Mucosa of descending colon (tissue), 3 donors: ENCODE results near the gene IFNGR1. TPM values are rescaled to one million over a fixed set of nuclear protein-coding genes. Genes with fewer than 3 reads are reported as not detected.

Experiments used
- ATAC-seq: fragments of 200-7000 bp; cut with Tn5 transposase; one replicate; pipeline ENCODE4 v1.9.1; 2020; ENCODE audit warnings: mild to moderate bottlenecking, moderate library complexity
- DNase-seq, 3 donors: peaks; one replicate each; pipeline ENCODE4 v3.0.0-alpha.2; 2020
- H3K36me3 ChIP-seq: fragments of 200-600 bp; one replicate; pipeline ENCODE4 v1.8.0; 2021; ENCODE audit warnings: low read depth, mild to moderate bottlenecking
- H3K4me1 ChIP-seq: fragments of 200-600 bp; one replicate; pipeline ENCODE4 v1.8.0; 2021; ENCODE audit warnings: low read depth, mild to moderate bottlenecking
- H3K4me3 ChIP-seq: fragments of 200-600 bp; one replicate; pipeline ENCODE4 v1.8.0; 2021; ENCODE audit warnings: mild to moderate bottlenecking
- H3K9me3 ChIP-seq: fragments of 200-600 bp; one replicate; pipeline ENCODE4 v1.8.0; 2021; ENCODE audit warnings: mild to moderate bottlenecking
- intact Hi-C, 2 donors: fragments of 100-400 bp; cut with DNase I in 1 of 2; cut with micrococcal nuclease in 1 of 2; formaldehyde crosslinking; loops; one replicate each; pipeline versions ENCODE4 v1.11.0 to v1.11.1; 2022; cut with DNase I, micrococcal nuclease
- total RNA-seq, 3 donors: library from RNA; stranded (reverse); fragmentation: NEBNext Ultra II Directional in 2 of 3; extraction: Animal tissue kit (Norgen Biotek cat#: 25700) in 2 of 3; gene quantifications; one replicate each; pipeline versions ENCODE4 v1.2.1 to v1.2.4, GENCODE V29; 2021 to 2023
- TF ChIP-seq, protein P1 (sequence below): fragments of 200-600 bp; IDR thresholded peaks from one replicate; pipeline ENCODE4 v1.8.0; 2022; ENCODE audit warnings: antibody characterized with exemption, mild to moderate bottlenecking
- donor health status: DM: no; HTN: no; CAD: no; lungs with moderate emphysema.
- donor health status: DM: no; HTN: no; CAD: no.
- donor health status: DM: no; HTN: yes; CAD: no.

The IFNGR1 gene
- total RNA-seq, 3 donors from 2014 or later: 77.1 to 133 (median 97.6) TPM

DNA sequence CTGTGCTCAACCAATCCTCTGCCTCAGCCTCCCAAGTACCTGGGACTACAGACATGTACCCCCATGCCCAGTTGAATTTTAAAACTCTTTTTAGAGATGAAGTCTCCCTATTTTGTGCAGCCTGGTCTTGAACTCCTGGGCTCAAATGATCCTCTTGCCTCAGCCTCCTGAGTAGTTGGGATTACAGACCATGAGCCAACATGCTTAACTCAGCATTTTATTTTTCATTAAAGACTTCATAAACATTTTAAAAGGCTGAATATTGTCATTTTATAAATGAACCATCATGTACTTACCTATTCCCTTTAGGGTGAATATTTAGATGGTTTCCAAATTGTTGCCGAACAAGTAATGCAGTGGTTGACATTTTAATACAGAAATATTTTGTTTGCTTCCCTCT is 16.5 kb upstream of the IFNGR1 start:
- H3K36me3 ChIP-seq: no peaks in the 10 kb centered on the region
- TF ChIP-seq, protein P1, sequence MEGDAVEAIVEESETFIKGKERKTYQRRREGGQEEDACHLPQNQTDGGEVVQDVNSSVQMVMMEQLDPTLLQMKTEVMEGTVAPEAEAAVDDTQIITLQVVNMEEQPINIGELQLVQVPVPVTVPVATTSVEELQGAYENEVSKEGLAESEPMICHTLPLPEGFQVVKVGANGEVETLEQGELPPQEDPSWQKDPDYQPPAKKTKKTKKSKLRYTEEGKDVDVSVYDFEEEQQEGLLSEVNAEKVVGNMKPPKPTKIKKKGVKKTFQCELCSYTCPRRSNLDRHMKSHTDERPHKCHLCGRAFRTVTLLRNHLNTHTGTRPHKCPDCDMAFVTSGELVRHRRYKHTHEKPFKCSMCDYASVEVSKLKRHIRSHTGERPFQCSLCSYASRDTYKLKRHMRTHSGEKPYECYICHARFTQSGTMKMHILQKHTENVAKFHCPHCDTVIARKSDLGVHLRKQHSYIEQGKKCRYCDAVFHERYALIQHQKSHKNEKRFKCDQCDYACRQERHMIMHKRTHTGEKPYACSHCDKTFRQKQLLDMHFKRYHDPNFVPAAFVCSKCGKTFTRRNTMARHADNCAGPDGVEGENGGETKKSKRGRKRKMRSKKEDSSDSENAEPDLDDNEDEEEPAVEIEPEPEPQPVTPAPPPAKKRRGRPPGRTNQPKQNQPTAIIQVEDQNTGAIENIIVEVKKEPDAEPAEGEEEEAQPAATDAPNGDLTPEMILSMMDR: no peak
- H3K4me1 ChIP-seq: peaks cover 22% of the 10 kb centered on the region
- ATAC-seq (no peak), DNase-seq (no peak)
- no peaks in the 10 kb centered on the region for H3K9me3 ChIP-seq
- intact Hi-C loops: no loop called here
- no peak overlapping the region for H3K4me3 ChIP-seq

DNA sequence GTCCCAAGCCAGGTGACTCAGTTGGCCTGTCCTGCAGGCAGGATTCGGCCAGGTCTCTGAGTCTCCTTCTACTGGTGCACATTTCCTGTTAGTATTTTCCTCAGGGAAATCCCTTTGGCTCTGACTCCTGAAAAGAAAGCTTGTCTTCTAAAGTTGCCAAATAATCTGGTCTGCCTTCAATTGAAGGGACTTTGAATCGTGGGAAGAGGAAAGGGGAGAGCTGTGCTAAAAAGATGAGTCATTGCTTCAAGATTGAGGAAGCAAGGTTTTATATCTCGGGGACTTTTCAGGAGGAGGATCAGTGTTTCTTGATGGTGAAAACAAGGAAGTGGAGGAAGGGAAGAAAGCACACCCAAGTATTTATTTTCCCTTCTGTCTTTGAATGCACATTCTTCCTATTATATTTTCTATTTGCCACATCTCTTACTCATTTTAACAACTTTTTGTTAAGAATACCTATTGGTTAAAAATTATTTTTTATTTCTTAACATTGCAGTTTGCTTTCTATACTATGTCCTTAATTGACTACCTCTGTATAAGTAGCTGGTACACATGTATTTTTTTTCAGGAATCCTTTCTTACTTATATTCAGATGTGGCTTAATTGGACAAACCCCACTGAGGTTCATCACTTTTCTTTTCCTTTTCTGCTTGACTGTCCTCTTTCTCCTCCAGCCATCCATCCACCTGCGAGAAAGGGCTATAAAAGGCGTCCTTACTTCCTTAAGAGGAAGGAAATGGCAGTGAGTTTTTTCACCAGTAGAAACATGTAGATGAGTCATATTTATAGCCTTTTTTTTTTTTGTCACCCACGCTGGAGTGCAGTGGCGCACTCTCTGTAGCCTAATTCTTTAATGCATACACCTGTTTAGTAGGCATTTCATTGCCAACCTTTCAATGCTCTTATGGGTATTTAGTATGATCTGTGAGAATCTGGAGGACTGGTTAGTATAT is 15.0 kb upstream of the IFNGR1 start:
- DNase-seq (peak in 1 of 3 donors; percentile 31), ATAC-seq (peak; percentile 87)
- Histone ChIP-seq H3K4me3 (no peak overlapping the region), H3K36me3 (no peaks in the 10 kb centered on the region), H3K9me3 (no peaks in the 10 kb centered on the region), H3K4me1 (peaks cover 22% of the 10 kb centered on the region)
- TF ChIP-seq, protein P1: no peak
- intact Hi-C loops: no loop called here

DNA sequence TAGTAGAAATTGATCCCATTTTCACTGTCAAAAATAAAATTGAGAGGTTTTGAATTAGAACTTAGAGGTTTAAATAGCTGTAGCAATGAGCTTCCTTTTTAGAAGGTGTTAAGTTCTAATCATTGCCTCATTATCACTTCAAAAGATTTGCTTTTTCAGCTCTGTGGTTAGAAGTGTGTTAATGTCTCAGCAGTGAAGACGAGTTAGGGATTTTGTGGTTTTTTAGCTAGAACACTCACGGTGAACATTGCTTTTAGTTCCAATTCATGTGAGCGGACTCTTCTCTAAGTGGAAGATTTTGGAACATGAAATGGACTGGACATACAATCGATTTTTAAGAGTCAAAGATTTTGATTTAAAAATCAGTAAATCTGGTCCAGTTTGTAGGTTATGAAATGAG is 12.7 kb upstream of the IFNGR1 start:
- H3K36me3 ChIP-seq: no peaks in the 10 kb centered on the region
- TF ChIP-seq, protein P1: no peak
- no peak overlapping the region for H3K4me3 ChIP-seq
- H3K4me1 ChIP-seq: peaks cover 22% of the 10 kb centered on the region
- DNase-seq: no peak
- intact Hi-C loops: no loop called here
- H3K9me3 ChIP-seq: no peaks in the 10 kb centered on the region
- no peak for ATAC-seq

DNA sequence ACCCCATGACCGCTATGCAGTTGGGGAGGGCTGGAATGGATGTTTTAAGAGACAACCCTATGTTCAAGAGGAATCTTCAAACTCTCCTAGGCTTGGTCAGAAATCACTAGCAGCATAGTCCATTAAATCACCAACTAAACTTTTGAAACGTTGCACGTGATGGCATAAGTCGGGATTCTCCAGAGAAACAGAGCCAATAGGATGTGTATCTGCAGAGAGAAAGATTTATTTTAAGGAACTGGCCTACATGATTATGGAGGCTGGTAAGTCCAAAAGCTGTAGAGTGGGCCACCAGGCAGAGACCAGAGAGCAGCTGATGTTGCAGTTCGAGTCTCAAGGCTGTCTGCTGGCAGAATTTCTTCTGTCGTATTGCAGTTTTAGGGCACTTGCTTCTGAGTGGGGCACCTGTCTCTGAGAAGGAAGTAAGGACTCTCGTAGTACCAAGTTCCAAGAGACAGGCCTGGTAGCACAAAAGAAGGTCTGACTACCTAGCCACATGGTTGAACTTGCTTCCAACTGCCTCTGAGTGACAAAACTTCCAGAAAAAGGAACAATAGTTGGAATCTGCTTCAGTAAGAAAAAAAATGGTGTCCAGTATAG is 11.9 kb upstream of the IFNGR1 start:
- TF ChIP-seq, protein P1: no peak
- DNase-seq: no peak

DNA sequence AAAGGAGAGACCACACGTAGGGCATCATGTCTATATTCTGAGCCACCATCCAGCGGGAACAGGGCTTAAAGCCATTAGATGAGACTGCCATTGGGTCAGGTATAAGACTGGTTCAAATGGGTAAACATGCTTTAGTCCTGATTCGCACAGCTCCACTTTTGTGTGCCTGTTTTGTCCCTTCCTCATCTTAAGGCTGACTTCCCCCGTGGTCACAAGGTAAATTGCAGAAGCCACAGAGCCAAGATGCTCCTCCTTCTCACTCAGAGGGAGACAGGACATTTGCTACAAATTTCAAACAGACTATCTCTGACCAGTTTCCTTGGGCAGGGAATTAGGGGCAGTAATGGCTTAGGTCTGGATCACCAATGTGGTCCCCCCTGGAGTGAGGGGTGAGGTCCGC is 11.4 kb upstream of the IFNGR1 start:
- ATAC-seq (no peak), DNase-seq (no peak)
- intact Hi-C loops: no loop called here
- Histone ChIP-seq H3K4me3 (no peak overlapping the region), H3K9me3 (no peaks in the 10 kb centered on the region), H3K36me3 (no peaks in the 10 kb centered on the region), H3K4me1 (peaks cover 22% of the 10 kb centered on the region)
- TF ChIP-seq, protein P1: no peak

More for the DNA sequence above, 11.9 kb upstream of the IFNGR1 start:
- Histone ChIP-seq H3K4me3 (no peak overlapping the region), H3K36me3 (no peaks in the 10 kb centered on the region), H3K4me1 (peaks cover 22% of the 10 kb centered on the region), H3K9me3 (no peaks in the 10 kb centered on the region)
- intact Hi-C loops: no loop called here
- no peak for ATAC-seq
